OCI-LY3 (cell line): ENCODE results near the gene PNMA6E.

Experiments used
- H2AFZ ChIP-seq: fragments of 200-600, 300-600 bp; shearing (Covaris generic); 2 replicates; pipeline ENCODE4 v1.6.0; 2014; ENCODE audit warnings: antibody characterized with exemption, low read depth, low read length
- H3K27ac ChIP-seq: fragments of 200-600, 300-600 bp; sonication (generic); 2 replicates; pipeline ENCODE4 v1.5.1; 2014; ENCODE audit warnings: mild to moderate bottlenecking, low read length, moderate library complexity, mixed read lengths
- H3K27me3 ChIP-seq: fragments of 200-600, 300-600 bp; sonication (generic); 2 replicates; pipeline ENCODE4 v1.6.1; 2014; ENCODE audit warnings: low read depth, low read length, mixed read lengths
- H3K36me3 ChIP-seq: fragments of 200-600, 300-600 bp; sonication (generic); replicated peaks from 2 replicates; pipeline ENCODE3; 2014; ENCODE audit warnings: low read depth, low read length, mixed read lengths
- H3K4me1 ChIP-seq: fragments of 300-600, 200-600 bp; sonication (generic); 2 replicates; pipeline ENCODE4 v1.6.1; 2014; ENCODE audit warnings: low read length, mixed read lengths
- H3K4me2 ChIP-seq: fragments of 200-600, 300-600 bp; sonication (generic); 2 replicates; pipeline ENCODE4 v1.6.1; 2014; ENCODE audit warnings: low read length, mixed read lengths
- H3K4me3 ChIP-seq: fragments of 300-600, 200-600 bp; sonication (generic); 2 replicates; pipeline ENCODE4 v1.5.1; 2014; ENCODE audit warnings: antibody characterized with exemption, mild to moderate bottlenecking, low read length, moderate library complexity
- H3K79me2 ChIP-seq: fragments of 300-600, 200-600 bp; shearing (Covaris generic); 2 replicates; pipeline ENCODE4 v1.6.1; 2014; ENCODE audit warnings: mild to moderate bottlenecking, low read length, mixed read lengths
- H3K9ac ChIP-seq: fragments of 300-600, 200-600 bp; shearing (Covaris generic); 2 replicates; pipeline ENCODE4 v1.6.0; 2014; ENCODE audit warnings: mild to moderate bottlenecking, low read length, moderate library complexity
- H3K9me3 ChIP-seq: fragments of 200-600, 300-600 bp; shearing (Covaris generic); 2 replicates; pipeline ENCODE4 v1.6.1; 2014; ENCODE audit warnings: low read length, mixed read lengths; ENCODE audit not compliant: insufficient read depth
- H4K20me1 ChIP-seq: fragments of 200-600, 300-600 bp; sonication (generic); 2 replicates; pipeline ENCODE4 v1.6.1; 2016; ENCODE audit warnings: low read length, mixed read lengths; ENCODE audit not compliant: insufficient read depth
- CTCF ChIP-seq: fragments of 200-600, 300-600 bp; sonication (generic); IDR thresholded peaks from 2 replicates; pipeline ENCODE4 v1.5.1; 2014; ENCODE audit warnings: antibody characterized with exemption, low read length, low read depth
- EZH2phosphoT487 ChIP-seq: fragments of 200-600 bp; shearing (Covaris generic); IDR thresholded peaks from 2 replicates; pipeline ENCODE4 v1.6.1; 2018; ENCODE audit warnings: antibody characterized with exemption, mixed run types, low read depth

The PNMA6E gene

GRCh38 chrX:153401133-153401764 is at the start of gene PNMA6E:
Gene PNMA6E, minus strand, starts transcription at chrX:153401350. Its CDS starts 2,501 bp downstream, at chrX:153398849.
- Histone ChIP-seq H3K9me3 (no peaks in the 10 kb centered on the region), H3K9ac (no peak within 1 kb of the TSS), H2AFZ (no peak within 1 kb of the TSS), H3K4me1 (peaks cover 6% of the 10 kb centered on the region; the same call in 1 of the 2 replicates), H3K36me3 (no peaks in the 10 kb centered on the region), H3K4me3 (no peak within 1 kb of the TSS), H3K27me3 (no peaks in the 10 kb centered on the region; the same call in 1 of the 2 replicates), H3K27ac (no peak within 1 kb of the TSS), H3K4me2 (peak within 1 kb of the TSS; percentile 35; the same call in 1 of the 2 replicates), H4K20me1 (no peaks in the 10 kb centered on the region), H3K79me2 (no peaks in the 10 kb centered on the region)
- TF ChIP-seq EZH2phosphoT487: no peak
- no peak for TF ChIP-seq CTCF

- peaks cover 2% of the 10 kb centered on the region for H3K36me3 ChIP-seq
- no peak for TF ChIP-seq CTCF
- TF ChIP-seq EZH2phosphoT487: no peak
- H4K20me1 ChIP-seq: no peaks in the 10 kb centered on the region
- no peak overlapping the region for H3K4me2 ChIP-seq
- no peaks in the 10 kb centered on the region for H3K27me3 ChIP-seq
- no peak overlapping the region for H3K4me3 ChIP-seq
- H3K9ac ChIP-seq: no peak overlapping the region
- no peak overlapping the region for H3K27ac ChIP-seq
- no peak overlapping the region for H2AFZ ChIP-seq
- no peaks in the 10 kb centered on the region for H3K9me3 ChIP-seq
- no peaks in the 10 kb centered on the region for H3K79me2 ChIP-seq
- H3K4me1 ChIP-seq: no peaks in the 10 kb centered on the region
Measured at GRCh38 chrX:153450949-153451277, 49.8 kb upstream of the PNMA6E start.

GRCh38 chrX:153450114-153450948 is 49.2 kb upstream of the PNMA6E start:
- Histone ChIP-seq H3K27ac (no peak overlapping the region), H3K9ac (no peak overlapping the region), H3K4me2 (no peak overlapping the region), H3K79me2 (no peaks in the 10 kb centered on the region), H3K4me1 (no peaks in the 10 kb centered on the region), H2AFZ (no peak overlapping the region), H3K4me3 (no peak overlapping the region), H4K20me1 (no peaks in the 10 kb centered on the region), H3K27me3 (no peaks in the 10 kb centered on the region), H3K36me3 (peaks cover 2% of the 10 kb centered on the region), H3K9me3 (no peaks in the 10 kb centered on the region)
- TF ChIP-seq EZH2phosphoT487 (no peak), CTCF (no peak)

GRCh38 chrX:153449368-153450113 is 48.4 kb upstream of the PNMA6E start:
- H3K27ac ChIP-seq: no peak overlapping the region
- H2AFZ ChIP-seq: no peak overlapping the region
- H4K20me1 ChIP-seq: no peaks in the 10 kb centered on the region
- no peak for TF ChIP-seq CTCF
- no peak for TF ChIP-seq EZH2phosphoT487
- no peaks in the 10 kb centered on the region for H3K9me3 ChIP-seq
- H3K4me2 ChIP-seq: no peak overlapping the region
- H3K4me3 ChIP-seq: no peak overlapping the region
- no peaks in the 10 kb centered on the region for H3K79me2 ChIP-seq
- peaks cover 2% of the 10 kb centered on the region for H3K36me3 ChIP-seq
- H3K27me3 ChIP-seq: no peaks in the 10 kb centered on the region
- H3K4me1 ChIP-seq: no peaks in the 10 kb centered on the region
- no peak overlapping the region for H3K9ac ChIP-seq
